Neural progenitor cell (in vitro differentiated cells): ENCODE results near the gene TRIM3. TPM values are rescaled to one million over a fixed set of nuclear protein-coding genes. Genes with fewer than 3 reads are reported as not detected.
A peak's percentile ranks its signal among the peaks of the same experiment; 100 is the strongest.

Source experiments
- DNase-seq: peaks from one replicate; pipeline ENCODE4 v3.0.0-alpha.2; 2016; ENCODE audit warnings: low spot score
- H2AFZ ChIP-seq: fragments of 200-600 bp; sonication (generic); replicated peaks from 2 replicates; pipeline ENCODE4 v1.6.1; 2016; ENCODE audit warnings: antibody characterized with exemption
- H3F3A ChIP-seq: fragments of 200-600 bp; sonication (generic); 2 replicates; pipeline ENCODE4 v1.6.1; 2016; ENCODE audit warnings: antibody characterized with exemption, low read depth
- H3K27ac ChIP-seq: fragments of 200-600 bp; sonication (generic); 2 replicates; pipeline ENCODE4 v1.5.1; 2016; ENCODE audit warnings: mild to moderate bottlenecking
- H3K27me3 ChIP-seq: fragments of 200-600 bp; sonication (generic); 2 replicates; pipeline ENCODE4 v1.6.1; 2016; ENCODE audit warnings: mild to moderate bottlenecking, moderate library complexity
- H3K36me3 ChIP-seq: fragments of 200-600 bp; sonication (generic); 2 replicates; pipeline ENCODE4 v1.5.1; 2016
- H3K4me1 ChIP-seq: fragments of 200-600 bp; sonication (generic); 2 replicates; pipeline ENCODE4 v1.6.1; 2016; ENCODE audit warnings: mixed run types
- H3K4me2 ChIP-seq: fragments of 200-600 bp; sonication (generic); 2 replicates; pipeline ENCODE4 v1.6.1; 2016
- H3K4me3 ChIP-seq: fragments of 200-600 bp; sonication (generic); 2 replicates; pipeline ENCODE4 v1.5.1; 2016
- H3K79me2 ChIP-seq: fragments of 200-600 bp; sonication (generic); 2 replicates; pipeline ENCODE4 v1.6.1; 2016; ENCODE audit warnings: low read depth
- H3K9ac ChIP-seq: fragments of 200-600 bp; sonication (generic); 2 replicates; pipeline ENCODE4 v1.6.1; 2016
- H3K9me3 ChIP-seq: fragments of 200-600 bp; sonication (generic); 2 replicates; pipeline ENCODE4 v1.5.1; 2016; ENCODE audit warnings: low read depth
- H4K20me1 ChIP-seq: fragments of 200-600 bp; sonication (generic); 2 replicates; pipeline ENCODE4 v1.6.1; 2016; ENCODE audit warnings: low read depth
- H3K27ac Mint-ChIP-seq: 3 replicates; pipeline ENCODE4 v1.8.0; 2021; ENCODE audit warnings: mixed read lengths
- H3K27me3 Mint-ChIP-seq: 2 replicates; pipeline ENCODE4 v1.8.0; 2022; ENCODE audit warnings: low read depth, mild to moderate bottlenecking, inconsistent platforms, moderate library complexity, mixed read lengths; ENCODE audit not compliant: insufficient read depth
- H3K36me3 Mint-ChIP-seq: 3 replicates; pipeline ENCODE4 v1.8.0; 2021; ENCODE audit warnings: mixed read lengths
- H3K4me1 Mint-ChIP-seq: 3 replicates; pipeline ENCODE4 v1.8.0; 2021; ENCODE audit warnings: mixed read lengths
- H3K4me3 Mint-ChIP-seq: 3 replicates; pipeline ENCODE4 v1.8.0; 2021; ENCODE audit warnings: mild to moderate bottlenecking, moderate library complexity, mixed read lengths
- H3K9me3 Mint-ChIP-seq: 3 replicates; pipeline ENCODE4 v1.8.0; 2020; ENCODE audit warnings: mixed read lengths
- CTCF ChIP-seq: fragments of 200-600 bp; sonication (generic); IDR thresholded peaks from 2 replicates; pipeline ENCODE4 v1.5.1; 2017; ENCODE audit warnings: antibody characterized with exemption, mild to moderate bottlenecking
- EZH2 ChIP-seq: fragments of 200-600 bp; sonication (generic); IDR thresholded peaks from 2 replicates; pipeline ENCODE4 v1.6.1; 2017; ENCODE audit warnings: antibody characterized with exemption, mild to moderate bottlenecking, moderate library complexity
- EZH2phosphoT487 ChIP-seq: fragments of 200-600 bp; sonication (generic); IDR thresholded peaks from 2 replicates; pipeline ENCODE4 v1.6.1; 2017; ENCODE audit warnings: antibody characterized with exemption
- total RNA-seq: library from RNA; depleted of rRNA; stranded (reverse); fragments of >200 nt; gene quantifications from 2 replicates; pipeline ENCODE4 v1.2.3, GENCODE V29; 2015; ENCODE audit warnings: low replicate concordance

Gene TRIM3
- total RNA-seq, 1 donor from 2014 or later, result 16.1 TPM

GRCh38 chr11:6516865-6517264 lies 43.1 kb upstream of the TRIM3 start:
- Histone ChIP-seq H3K9ac (no peak overlapping the region), H4K20me1 (no peaks in the 10 kb centered on the region), H3F3A (no peaks in the 10 kb centered on the region), H3K4me3 (no peak overlapping the region), H3K27me3 (no peaks in the 10 kb centered on the region), H3K9me3 (no peaks in the 10 kb centered on the region), H3K79me2 (no peaks in the 10 kb centered on the region), H2AFZ (no peak overlapping the region), H3K4me1 (no peaks in the 10 kb centered on the region), H3K4me2 (no peak overlapping the region), H3K36me3 (no peaks in the 10 kb centered on the region), H3K27ac (no peak overlapping the region)
- no peak for DNase-seq
- H3K4me3 Mint-ChIP-seq, result no peak overlapping the region
- no peaks in the 10 kb centered on the region for H3K4me1 Mint-ChIP-seq
- peaks cover 33% of the 10 kb centered on the region for H3K36me3 Mint-ChIP-seq
- peaks cover 3% of the 10 kb centered on the region for H3K27me3 Mint-ChIP-seq
- H3K9me3 Mint-ChIP-seq, result no peaks in the 10 kb centered on the region
- H3K27ac Mint-ChIP-seq, result no peak overlapping the region
- TF ChIP-seq EZH2 (no peak), CTCF (no peak), EZH2phosphoT487 (no peak)

GRCh38 chr11:6505577-6506240 lies 32.0 kb upstream of the TRIM3 start:
- H2AFZ ChIP-seq, result no peak overlapping the region
- H3K9ac ChIP-seq, result no peak overlapping the region
- Mint-ChIP-seq H3K4me1 (peaks cover 4% of the 10 kb centered on the region), H3K27ac (no peak overlapping the region), H3K36me3 (peaks cover 3% of the 10 kb centered on the region), H3K9me3 (no peaks in the 10 kb centered on the region), H3K27me3 (no peaks in the 10 kb centered on the region), H3K4me3 (no peak overlapping the region)
- no peaks in the 10 kb centered on the region for H3K4me1 ChIP-seq
- no peaks in the 10 kb centered on the region for H3K36me3 ChIP-seq
- no peak overlapping the region for H3K4me3 ChIP-seq
- H3K27me3 ChIP-seq, result no peaks in the 10 kb centered on the region
- H4K20me1 ChIP-seq, result peaks cover 5% of the 10 kb centered on the region
- no peaks in the 10 kb centered on the region for H3K79me2 ChIP-seq
- H3K27ac ChIP-seq, result no peak overlapping the region
- H3K9me3 ChIP-seq, result no peaks in the 10 kb centered on the region
- H3K4me2 ChIP-seq, result no peak overlapping the region
- peak; percentile 51 for DNase-seq
- TF ChIP-seq CTCF (peak; percentile 82), EZH2phosphoT487 (no peak)
- peaks cover 3% of the 10 kb centered on the region for H3F3A ChIP-seq

- no peak overlapping the region for H3K27ac Mint-ChIP-seq
- no peak overlapping the region for H3K27ac ChIP-seq
- no peak overlapping the region for H3K4me3 Mint-ChIP-seq
- H3K4me1 ChIP-seq, result no peaks in the 10 kb centered on the region
- no peaks in the 10 kb centered on the region for H3K36me3 ChIP-seq
- H3K9me3 Mint-ChIP-seq, result no peaks in the 10 kb centered on the region
- H3K27me3 Mint-ChIP-seq, result no peaks in the 10 kb centered on the region
- no peaks in the 10 kb centered on the region for H3K36me3 Mint-ChIP-seq
- no peaks in the 10 kb centered on the region for H3K9me3 ChIP-seq
- no peak for TF ChIP-seq CTCF
- no peak for TF ChIP-seq EZH2phosphoT487
- no peak for TF ChIP-seq EZH2
- no peak overlapping the region for H2AFZ ChIP-seq
- H3K27me3 ChIP-seq, result no peaks in the 10 kb centered on the region
- no peak overlapping the region for H3K4me3 ChIP-seq
- H3K4me1 Mint-ChIP-seq, result peaks cover 8% of the 10 kb centered on the region
- H3K79me2 ChIP-seq, result no peaks in the 10 kb centered on the region
- no peak overlapping the region for H3K4me2 ChIP-seq
- H4K20me1 ChIP-seq, result peaks cover 5% of the 10 kb centered on the region
- peaks cover 3% of the 10 kb centered on the region for H3F3A ChIP-seq
- DNase-seq, result no peak
- H3K9ac ChIP-seq, result no peak overlapping the region
Measured at GRCh38 chr11:6504166-6504565, 30.4 kb upstream of the TRIM3 start.
